Adrenal gland (tissue), 12 donors: ENCODE measurements around the gene THY1. TPM values are rescaled to one million over a fixed set of nuclear protein-coding genes. Genes with fewer than 3 reads are reported as not detected.
"Not testable (repeated sequence)": the region's sequence is repeated elsewhere in the genome, so short reads cannot be mapped to it uniquely, and the experiment has no call there.

Experiments
- DNase-seq, 7 donors: peaks; one replicate each; pipeline ENCODE4 v3.0.0-alpha.2; 2019 to 2020
- H3K27ac ChIP-seq, 5 donors: fragments of 200-600 bp; sonication (generic) in 4 of 5; 1 replicate in 3 of 5; 2 replicates in 2 of 5; pipeline versions ENCODE4 v1.5.1 to v1.8.0; 2016 to 2020; ENCODE audit warnings: mild to moderate bottlenecking in 1 of 5
- H3K27me3 ChIP-seq: fragments of 200-600 bp; 2 replicates; pipeline ENCODE4 v1.8.0; 2021
- H3K36me3 ChIP-seq, 2 donors: fragments of 200-600 bp; replicated peaks in 1 of 2; 1 replicate in 1 of 2; 2 replicates in 1 of 2; pipeline versions ENCODE4 v1.5.1 to v1.8.0; 2018 to 2022
- H3K4me1 ChIP-seq, 2 donors: fragments of 200-600 bp; replicated peaks in 1 of 2; 1 replicate in 1 of 2; 2 replicates in 1 of 2; pipeline versions ENCODE4 v1.5.1 to v1.8.0; 2018 to 2021
- H3K4me3 ChIP-seq, 4 donors: fragments of 200-600 bp; sonication (generic) in 3 of 4; one replicate each; pipeline ENCODE4 v1.5.1; 2016 to 2018
- H3K9me3 ChIP-seq, 3 donors: fragments of 200-600 bp; sonication (generic) in 1 of 3; replicated peaks in 1 of 3; 1 replicate in 2 of 3; 2 replicates in 1 of 3; pipeline versions ENCODE4 v1.5.1 to v1.8.0; 2016 to 2021
- POLR2A ChIP-seq, 2 donors: fragments of 450-650 bp; IDR thresholded peaks; one replicate each; pipeline ENCODE4 v1.6.1; 2017; ENCODE audit warnings: antibody characterized with exemption in 2 of 2, mild to moderate bottlenecking in 2 of 2, moderate library complexity in 1 of 2
- WGBS, 4 donors: extraction: QIAGEN DNeasy Blood & Tissue Kit in 2 of 4; methylation state at CpG; one replicate each; pipeline versions ENCODE4 v1.1.5 to v1.1.7; 2013 to 2017; 5-methylcytosine and 5-hydroxymethylcytosine counted together
- intact Hi-C, 2 donors: fragments of 100-400 bp; cut with DNase I; formaldehyde crosslinking; loops; one replicate each; pipeline versions ENCODE4 v1.14.1 to v1.15.0; 2022 to 2023
- polyA plus RNA-seq, 3 donors: library from polyadenylated mRNA; stranded (reverse); fragments of 200-250 nt in 2 of 3; fragments of 350-450 nt in 1 of 3; fragmentation: Illumina TruSeq in 1 of 3; extraction: RNeasy Lipid Tissue Mini Kit (QIAGEN cat#74804) in 1 of 3; gene quantifications; one replicate each; pipeline ENCODE4 v1.2.3, GENCODE V29; 2013 to 2014
- total RNA-seq, 9 donors: library from RNA; depleted of rRNA in 4 of 9; stranded (reverse); fragments of >200 nt in 4 of 9; fragments of 120-200 nt in 1 of 9; fragmentation: NEBNext Ultra II Directional in 1 of 9; extraction: Animal tissue kit (Norgen Biotek cat#: 25700) in 1 of 9; gene quantifications; one replicate each; pipeline versions ENCODE4 v1.1.0 to v1.2.4, GENCODE V29; 2013 to 2023
- TF ChIP-seq, protein P1 (sequence below), 6 experiments: fragments of 450-650 bp in 4 of 6; fragments of 200-600 bp in 2 of 6; sonication (generic) in 1 of 6; IDR thresholded peaks; 1 replicate in 5 of 6; 2 replicates in 1 of 6; pipeline versions ENCODE4 v1.5.1 to v1.8.0; 2016 to 2021; ENCODE audit warnings: antibody characterized with exemption in 6 of 6, mild to moderate bottlenecking in 2 of 6, moderate library complexity in 1 of 6
- donor health status: healthy with polysubstance abuse.
- donor health status: Bipolar disorder and iron deficiency.
- donor health status: DM: yes; HTN: yes; CAD: no.
- donor health status: DM: no; HTN: no; CAD: no.
- donor health status: DM: no; HTN: no; CAD: no.
- donor health status: DM: yes; HTN: yes; CAD: no.

THY1 gene
- total and polyA plus RNA-seq, 12 donors: 4.5 to 38.7 (median 18.2) TPM

DNA sequence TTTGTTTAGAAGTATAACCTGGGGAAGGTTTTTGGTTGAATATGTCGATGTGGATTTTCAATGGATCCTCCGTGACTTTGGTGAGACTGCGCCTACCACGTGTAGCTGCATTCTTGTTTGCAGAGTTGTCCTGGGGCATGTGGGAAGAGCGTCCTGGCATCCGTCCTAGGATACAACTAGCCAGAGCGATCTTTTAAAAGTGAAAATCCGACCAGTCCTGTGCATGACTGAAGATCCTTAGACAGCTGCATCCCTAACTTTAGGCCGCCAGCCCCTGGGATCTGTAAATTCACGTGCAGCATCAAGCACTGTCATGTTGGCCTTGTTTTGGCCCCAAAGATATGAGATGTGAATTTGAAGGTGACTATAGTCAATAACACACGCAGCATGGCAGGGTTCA is 22.4 kb upstream of the THY1 start:
- no peak overlapping the region for H3K27ac ChIP-seq
- 83 to 90% (median 87%) methylated on average over 11 of the region's 11 CpGs for WGBS, 4 donors
- H3K36me3 ChIP-seq: no peaks in the 10 kb centered on the region
- no peak overlapping the region for H3K4me3 ChIP-seq
- TF ChIP-seq, protein P1, sequence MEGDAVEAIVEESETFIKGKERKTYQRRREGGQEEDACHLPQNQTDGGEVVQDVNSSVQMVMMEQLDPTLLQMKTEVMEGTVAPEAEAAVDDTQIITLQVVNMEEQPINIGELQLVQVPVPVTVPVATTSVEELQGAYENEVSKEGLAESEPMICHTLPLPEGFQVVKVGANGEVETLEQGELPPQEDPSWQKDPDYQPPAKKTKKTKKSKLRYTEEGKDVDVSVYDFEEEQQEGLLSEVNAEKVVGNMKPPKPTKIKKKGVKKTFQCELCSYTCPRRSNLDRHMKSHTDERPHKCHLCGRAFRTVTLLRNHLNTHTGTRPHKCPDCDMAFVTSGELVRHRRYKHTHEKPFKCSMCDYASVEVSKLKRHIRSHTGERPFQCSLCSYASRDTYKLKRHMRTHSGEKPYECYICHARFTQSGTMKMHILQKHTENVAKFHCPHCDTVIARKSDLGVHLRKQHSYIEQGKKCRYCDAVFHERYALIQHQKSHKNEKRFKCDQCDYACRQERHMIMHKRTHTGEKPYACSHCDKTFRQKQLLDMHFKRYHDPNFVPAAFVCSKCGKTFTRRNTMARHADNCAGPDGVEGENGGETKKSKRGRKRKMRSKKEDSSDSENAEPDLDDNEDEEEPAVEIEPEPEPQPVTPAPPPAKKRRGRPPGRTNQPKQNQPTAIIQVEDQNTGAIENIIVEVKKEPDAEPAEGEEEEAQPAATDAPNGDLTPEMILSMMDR (IDR thresholded peaks at IDR 0.05): no peak
- no peak for TF ChIP-seq POLR2A (IDR thresholded peaks at IDR 0.05)
- DNase-seq: no peak
- H3K9me3 ChIP-seq: no peaks in the 10 kb centered on the region
- H3K27me3 ChIP-seq: no peaks in the 10 kb centered on the region
- intact Hi-C loops: no loop called here
- H3K4me1 ChIP-seq: no peaks in the 10 kb centered on the region

DNA sequence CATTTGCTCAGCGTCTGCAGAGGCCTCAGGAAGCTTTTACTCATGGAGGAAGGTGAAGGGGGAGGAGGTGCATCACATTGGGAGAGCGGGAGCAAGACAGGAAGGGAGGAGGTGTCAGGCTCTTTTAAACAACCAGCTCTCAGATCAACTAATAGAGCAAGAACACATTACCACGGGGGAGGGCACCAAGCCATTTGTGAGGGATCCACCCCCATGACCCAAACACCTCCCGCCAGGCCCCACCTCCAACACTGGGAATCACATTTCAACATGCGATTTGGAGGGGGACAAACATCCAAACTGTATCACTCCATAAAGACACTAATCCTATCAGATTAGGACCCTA is 18.9 kb upstream of the THY1 start:
- intact Hi-C loops: no loop called here
- WGBS, 4 donors: 53 to 69% (median 66%) methylated on average over 5 of the region's 5 CpGs

DNA sequence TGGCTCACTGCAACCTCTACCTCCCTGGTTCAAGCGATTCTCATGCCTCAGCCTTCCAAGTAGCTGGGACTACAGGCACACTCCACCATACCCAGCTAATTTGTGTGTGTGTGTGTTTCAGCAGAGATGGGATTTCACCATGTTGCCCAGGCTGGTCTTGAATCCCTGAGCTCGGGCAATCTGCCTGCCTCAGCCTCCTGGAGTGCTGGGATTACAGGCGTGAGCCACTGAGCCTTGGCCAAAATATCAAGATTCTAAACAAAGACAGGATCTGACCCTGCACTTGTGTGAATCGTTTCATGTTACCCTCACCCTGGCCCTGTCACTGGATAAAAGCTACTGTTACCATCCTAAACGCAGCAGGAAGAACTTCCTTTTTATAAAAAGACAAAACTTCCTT is 15.6 kb upstream of the THY1 start:
- TF ChIP-seq, protein P1 (IDR thresholded peaks at IDR 0.05): no peak
- no peak for TF ChIP-seq POLR2A (IDR thresholded peaks at IDR 0.05)
- H3K36me3 ChIP-seq: no peaks in the 10 kb centered on the region
- intact Hi-C loops: no loop called here

More for the DNA sequence above, 18.9 kb upstream of the THY1 start:
- TF ChIP-seq, protein P1 (IDR thresholded peaks at IDR 0.05): no peak
- no peak for TF ChIP-seq POLR2A (IDR thresholded peaks at IDR 0.05)
- Histone ChIP-seq H3K36me3 (no peaks in the 10 kb centered on the region), H3K27me3 (no peaks in the 10 kb centered on the region), H3K4me1 (no peaks in the 10 kb centered on the region), H3K4me3 (no peak overlapping the region), H3K27ac (no peak overlapping the region), H3K9me3 (no peaks in the 10 kb centered on the region)
- DNase-seq: no peak

DNA sequence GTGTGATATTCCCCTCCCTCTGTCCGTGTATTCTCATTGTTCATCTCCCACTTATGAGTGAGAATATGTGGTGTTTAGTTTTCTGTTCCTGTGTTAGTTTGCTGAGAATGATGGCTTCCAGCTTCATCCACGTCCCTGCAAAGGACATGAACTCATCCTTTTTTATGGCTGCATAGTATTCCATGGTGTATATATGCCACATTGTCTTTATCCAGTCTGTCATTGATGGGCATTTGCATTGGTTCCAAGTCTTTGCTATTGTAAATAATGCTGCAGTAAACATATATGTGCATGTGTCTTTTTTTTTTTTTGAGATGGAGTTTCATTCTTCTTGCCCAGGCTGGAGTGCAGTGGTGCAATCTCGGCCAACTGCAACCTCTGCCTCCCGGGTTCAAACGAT is 14.5 kb upstream of the THY1 start:
- H3K36me3 ChIP-seq, H3K4me3 ChIP-seq, DNase-seq, H3K27me3 ChIP-seq, H3K4me1 ChIP-seq, H3K27ac ChIP-seq, H3K9me3 ChIP-seq, intact Hi-C loops: not testable (repeated sequence)
- 80 to 91% (median 89%) methylated on average over 5 of the region's 5 CpGs for WGBS, 4 donors

More for the DNA sequence above, 15.6 kb upstream of the THY1 start:
- Histone ChIP-seq H3K27me3 (no peaks in the 10 kb centered on the region), H3K9me3 (no peaks in the 10 kb centered on the region), H3K4me1 (no peaks in the 10 kb centered on the region), H3K4me3 (no peak overlapping the region), H3K27ac (no peak overlapping the region)
- WGBS, 4 donors: 46 to 59% (median 49%) methylated on average over 5 of the region's 5 CpGs
- peak in 1 of 7 donors; percentile 55 for DNase-seq

DNA sequence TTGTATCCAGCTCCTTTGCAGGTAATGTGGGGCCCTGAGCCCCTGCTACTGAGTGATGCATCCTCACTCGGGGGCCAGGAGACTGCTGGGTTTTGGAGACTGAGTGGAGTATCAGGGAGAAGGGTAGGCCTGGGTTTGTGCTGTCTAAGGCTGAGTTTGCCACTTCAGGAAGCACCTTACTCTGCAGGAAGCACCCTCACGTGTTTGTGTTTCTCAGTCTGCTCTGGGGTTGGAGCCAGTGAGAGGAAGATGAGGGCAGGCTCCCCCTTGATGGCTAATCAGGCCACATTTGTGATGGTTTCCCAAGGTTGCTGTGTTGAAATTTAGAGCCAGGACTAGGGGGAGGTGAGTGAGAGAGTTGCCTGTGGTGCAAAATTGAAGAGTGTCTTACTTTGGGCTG is 13.7 kb upstream of the THY1 start:
- WGBS, 4 donors: 62 to 77% (median 66%) methylated on average over 1 to 2 of the region's 2 CpGs
- intact Hi-C loops: no loop called here
- TF ChIP-seq, protein P1 (IDR thresholded peaks at IDR 0.05): no peak
- TF ChIP-seq POLR2A (IDR thresholded peaks at IDR 0.05): no peak
- DNase-seq: no peak
- Histone ChIP-seq H3K27ac (no peak overlapping the region), H3K36me3 (no peaks in the 10 kb centered on the region), H3K9me3 (no peaks in the 10 kb centered on the region), H3K4me1 (peaks cover 10 to 12% of the 10 kb centered on the region in 2 donors), H3K4me3 (no peak overlapping the region), H3K27me3 (no peaks in the 10 kb centered on the region)
